Measurements from ENCODE around the gene EPM2A. TPM values are rescaled to one million over a fixed set of nuclear protein-coding genes. Genes with fewer than 3 reads are reported as not detected.

Gene EPM2A
- total and polyA plus RNA-seq, 2 experiments from 2014 or later: 6.9 to 9.3 TPM

- Histone ChIP-seq H3K79me2 (no peaks in the 10 kb centered on the region), H3K9me2 (replicated peaks; ENCODE audit: insufficient read depth) (no peaks in the 10 kb centered on the region), H2AFZ (no peak overlapping the region), H3K36me3 (replicated peaks; ENCODE audit: insufficient read depth, low read depth) (no peaks in the 10 kb centered on the region), H3K9me3 (ENCODE audit: low read depth) (no peaks in the 10 kb centered on the region), H3K27ac (no peak overlapping the region), H4K20me1 (ENCODE audit: insufficient read depth, poor library complexity, severe bottlenecking) (no peaks in the 10 kb centered on the region), H3K4me2 (no peak overlapping the region), H3K4me3 (no peak overlapping the region), H3K27me3 (no peaks in the 10 kb centered on the region), H3K4me1 (ENCODE audit: insufficient read depth) (no peaks in the 10 kb centered on the region)
- DNase-seq (ENCODE audit: low spot score): no peak
- TF ChIP-seq CTCF (IDR thresholded peaks at IDR 0.05; ENCODE audit: poor library complexity): no peak
- no peak for TF ChIP-seq EZH2phosphoT487 (IDR thresholded peaks at IDR 0.05; ENCODE audit: low read depth, severe bottlenecking, unreplicated experiment)
- TF ChIP-seq EZH2 (IDR thresholded peaks at IDR 0.05; ENCODE audit: borderline replicate concordance): no peak
- WGBS (ENCODE audit: low lambda C conversion rate, missing lambda C conversion rate): 70% methylated on average over 1 of the region's 1 CpG
Measured at GRCh38 chr6:145670311-145670710, 65.0 kb downstream of the EPM2A start.

DNA sequence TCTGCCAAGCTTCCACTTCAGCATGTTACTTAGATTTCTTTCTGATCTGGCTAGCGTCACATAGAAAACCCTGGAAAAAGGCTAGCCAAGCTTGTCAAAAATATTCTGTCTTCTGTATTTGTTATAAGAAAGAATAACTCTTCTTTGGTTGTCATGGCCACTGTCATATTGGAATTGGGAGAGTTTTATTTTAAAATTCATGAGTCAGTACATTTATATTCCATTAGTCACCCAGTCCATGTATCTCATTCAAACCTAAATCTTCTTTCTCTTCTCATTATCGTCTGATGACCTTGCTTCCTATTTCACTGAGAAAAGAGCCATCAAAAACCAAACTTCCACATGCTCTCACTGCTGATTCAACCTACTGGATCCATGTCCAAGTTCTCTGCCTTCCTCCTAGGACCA lies 65.7 kb downstream of the EPM2A start:
- H4K20me1 ChIP-seq (ENCODE audit: insufficient read depth, poor library complexity, severe bottlenecking): no peaks in the 10 kb centered on the region

GRCh38 chr6:145668844-145669243 lies 66.5 kb downstream of the EPM2A start:
- Histone ChIP-seq H3K4me3 (no peak overlapping the region), H3K4me1 (ENCODE audit: insufficient read depth) (no peaks in the 10 kb centered on the region), H3K36me3 (replicated peaks; ENCODE audit: insufficient read depth, low read depth) (no peaks in the 10 kb centered on the region), H3K27me3 (no peaks in the 10 kb centered on the region), H3K9me3 (ENCODE audit: low read depth) (no peaks in the 10 kb centered on the region), H3K4me2 (no peak overlapping the region), H3K79me2 (no peaks in the 10 kb centered on the region), H3K27ac (no peak overlapping the region), H3K9me2 (replicated peaks; ENCODE audit: insufficient read depth) (no peaks in the 10 kb centered on the region), H4K20me1 (ENCODE audit: insufficient read depth, poor library complexity, severe bottlenecking) (no peaks in the 10 kb centered on the region), H2AFZ (no peak overlapping the region)
- TF ChIP-seq CTCF (IDR thresholded peaks at IDR 0.05; ENCODE audit: poor library complexity) (no peak), EZH2 (IDR thresholded peaks at IDR 0.05; ENCODE audit: borderline replicate concordance) (no peak), EZH2phosphoT487 (IDR thresholded peaks at IDR 0.05; ENCODE audit: low read depth, severe bottlenecking, unreplicated experiment) (no peak)
- 83% methylated on average over 1 of the region's 1 CpG for WGBS (ENCODE audit: low lambda C conversion rate, missing lambda C conversion rate)
- DNase-seq (ENCODE audit: low spot score): no peak

More for the DNA sequence above, 65.7 kb downstream of the EPM2A start:
- Histone ChIP-seq H2AFZ (no peak overlapping the region), H3K36me3 (replicated peaks; ENCODE audit: insufficient read depth, low read depth) (no peaks in the 10 kb centered on the region), H3K27ac (no peak overlapping the region), H3K79me2 (no peaks in the 10 kb centered on the region), H3K27me3 (no peaks in the 10 kb centered on the region), H3K4me1 (ENCODE audit: insufficient read depth) (no peaks in the 10 kb centered on the region), H3K4me2 (no peak overlapping the region), H3K4me3 (no peak overlapping the region), H3K9me3 (ENCODE audit: low read depth) (no peaks in the 10 kb centered on the region), H3K9me2 (replicated peaks; ENCODE audit: insufficient read depth) (no peaks in the 10 kb centered on the region)
- 96% methylated on average over 2 of the region's 2 CpGs for WGBS (ENCODE audit: low lambda C conversion rate, missing lambda C conversion rate)
- TF ChIP-seq EZH2 (IDR thresholded peaks at IDR 0.05; ENCODE audit: borderline replicate concordance) (no peak), CTCF (IDR thresholded peaks at IDR 0.05; ENCODE audit: poor library complexity) (no peak), EZH2phosphoT487 (IDR thresholded peaks at IDR 0.05; ENCODE audit: low read depth, severe bottlenecking, unreplicated experiment) (no peak)
- DNase-seq (ENCODE audit: low spot score): no peak

GRCh38 chr6:145660676-145661075 lies 74.6 kb downstream of the EPM2A start:
- H3K9me2 ChIP-seq (replicated peaks; ENCODE audit: insufficient read depth): no peaks in the 10 kb centered on the region
- no peaks in the 10 kb centered on the region for H3K9me3 ChIP-seq (ENCODE audit: low read depth)
- no peak overlapping the region for H3K27ac ChIP-seq
- 86% methylated on average over 6 of the region's 6 CpGs for WGBS (ENCODE audit: low lambda C conversion rate, missing lambda C conversion rate)
- no peaks in the 10 kb centered on the region for H4K20me1 ChIP-seq (ENCODE audit: insufficient read depth, poor library complexity, severe bottlenecking)
- no peaks in the 10 kb centered on the region for H3K27me3 ChIP-seq
- H2AFZ ChIP-seq: no peak overlapping the region
- H3K36me3 ChIP-seq (replicated peaks; ENCODE audit: insufficient read depth, low read depth): no peaks in the 10 kb centered on the region
- H3K4me3 ChIP-seq: no peak overlapping the region
- DNase-seq (ENCODE audit: low spot score): no peak
- TF ChIP-seq EZH2phosphoT487 (IDR thresholded peaks at IDR 0.05; ENCODE audit: low read depth, severe bottlenecking, unreplicated experiment) (no peak), EZH2 (IDR thresholded peaks at IDR 0.05; ENCODE audit: borderline replicate concordance) (no peak), CTCF (IDR thresholded peaks at IDR 0.05; ENCODE audit: poor library complexity) (no peak)
- H3K4me2 ChIP-seq: no peak overlapping the region
- H3K4me1 ChIP-seq (ENCODE audit: insufficient read depth): no peaks in the 10 kb centered on the region
- H3K79me2 ChIP-seq: no peaks in the 10 kb centered on the region
